ENCODE results near the gene PIK3R6. TPM values are rescaled to one million over a fixed set of nuclear protein-coding genes. Genes with fewer than 3 reads are reported as not detected.

The PIK3R6 gene
- total and polyA plus RNA-seq, 8 donors, result 0.16 to 1.1 (median 0.23) TPM; not detected in 2

GRCh38 chr17:8803531-8804420, 63.7 kb downstream of the PIK3R6 start:
- H3K27me3 ChIP-seq, result no peaks in the 10 kb centered on the region
- no peaks in the 10 kb centered on the region for H3K36me3 ChIP-seq
- no peak overlapping the region for H3K4me3 ChIP-seq
- no peaks in the 10 kb centered on the region for H3K9me3 ChIP-seq
- TF ChIP-seq CTCF (IDR thresholded peaks at IDR 0.05), result no peak
- WGBS, 2 donors, result 68 to 71% methylated on average over 19 of the region's 19 CpGs
- H3K4me1 ChIP-seq, result peaks cover 0 to 4% (median 0%) of the 10 kb centered on the region in 3 donors
- FAIRE-seq, result no peak
- no peak for ATAC-seq
- DNase-seq, result no peak
- intact Hi-C loops (cut with DNase I), result loop anchor here in 1 of 3 donors (10.0 kb wide), 1 partner anchor 91 kb away; no protein-coding TSS in a partner anchor
- no peak overlapping the region for H3K27ac ChIP-seq

- intact Hi-C loops (cut with DNase I), result loop anchor here in 1 of 3 donors (10.0 kb wide), 1 partner anchor 94 kb away; no protein-coding TSS in a partner anchor
- TF ChIP-seq CTCF (IDR thresholded peaks at IDR 0.05), result no peak
- no peak for ATAC-seq
- Histone ChIP-seq H3K36me3 (no peaks in the 10 kb centered on the region), H3K9me3 (no peaks in the 10 kb centered on the region), H3K4me3 (no peak overlapping the region), H3K4me1 (peaks cover 0 to 6% (median 4%) of the 10 kb centered on the region in 3 donors), H3K27me3 (no peaks in the 10 kb centered on the region), H3K27ac (no peak overlapping the region)
- DNase-seq, result no peak
- no peak for FAIRE-seq
- 90 to 93% methylated on average over 6 of the region's 6 CpGs for WGBS, 2 donors
These were observed 66.2 kb downstream of the PIK3R6 start for GRCh38 chr17:8801135-8801840.

- Histone ChIP-seq H3K27ac (no peak overlapping the region), H3K36me3 (no peaks in the 10 kb centered on the region), H3K9me3 (no peaks in the 10 kb centered on the region), H3K4me1 (peaks cover 0 to 7% (median 6%) of the 10 kb centered on the region in 3 donors), H3K4me3 (no peak overlapping the region), H3K27me3 (no peaks in the 10 kb centered on the region)
- FAIRE-seq, result no peak
- WGBS, 2 donors, result 89 to 94% methylated on average over 2 of the region's 2 CpGs
- no peak for TF ChIP-seq CTCF (IDR thresholded peaks at IDR 0.05)
- no peak for DNase-seq
- no peak for ATAC-seq
- intact Hi-C loops (cut with DNase I), result loop anchor here in 1 of 3 donors (10.0 kb wide), 1 partner anchor 94 kb away; no protein-coding TSS in a partner anchor
These were observed 66.8 kb downstream of the PIK3R6 start for GRCh38 chr17:8800656-8801055.

GRCh38 chr17:8799570-8800212, 67.8 kb downstream of the PIK3R6 start:
- TF ChIP-seq CTCF (IDR thresholded peaks at IDR 0.05), result no peak
- peaks cover 0 to 7% (median 6%) of the 10 kb centered on the region in 3 donors for H3K4me1 ChIP-seq
- peak in 5 of 6 donors; percentile 41 to 68 (median 61) for DNase-seq
- peak overlapping the region; percentile 67 to 79 (median 72) for H3K27ac ChIP-seq
- peak overlapping the region in 3 of 4 donors; percentile 59 to 81 (median 67) for H3K4me3 ChIP-seq
- intact Hi-C loops (cut with DNase I), result loop anchor here in 1 of 3 donors (10.0 kb wide), 1 partner anchor 95 kb away; no protein-coding TSS in a partner anchor
- 25 to 35% methylated on average over 14 to 15 of the region's 15 CpGs for WGBS, 2 donors
- H3K9me3 ChIP-seq, result no peaks in the 10 kb centered on the region
- H3K27me3 ChIP-seq, result no peaks in the 10 kb centered on the region
- H3K36me3 ChIP-seq, result no peaks in the 10 kb centered on the region
- FAIRE-seq, result no peak
- ATAC-seq, result peak in 3 of 4 donors; percentile 4 to 46 (median 37)

Measured in pancreas (tissue), 10 donors.